SK-N-SH treated with all-trans-retinoic acid at 6 μM for 48 hours (cell line): ENCODE data around the gene FPGS.
"Not testable (repeated sequence)": the region's sequence is repeated elsewhere in the genome, so short reads cannot be mapped to it uniquely, and the experiment has no call there.

Source experiments
- ATAC-seq: fragments of 200-7000 bp; cut with Tn5 transposase; 3 replicates; pipeline ENCODE4 v1.9.1; 2020; ENCODE audit warnings: mild to moderate bottlenecking, moderate library complexity
- ARNTL ChIP-seq: fragments of 450-650 bp; formaldehyde crosslinking; IDR thresholded peaks from 2 replicates; pipeline ENCODE4 v1.5.0; 2020; ENCODE audit warnings: low read depth, mild to moderate bottlenecking, moderate library complexity, borderline replicate concordance
- CREB5 ChIP-seq: fragments of 250-450 bp; sonication (Bioruptor Pico); IDR thresholded peaks from 2 replicates; pipeline ENCODE4 v1.5.1; 2020; ENCODE audit warnings: low read depth, mild to moderate bottlenecking, moderate library complexity
- CSDC2 ChIP-seq: fragments of 250-450 bp; sonication (Bioruptor Pico); IDR thresholded peaks from 2 replicates; pipeline ENCODE4 v1.5.0; 2020; ENCODE audit warnings: mild to moderate bottlenecking, moderate library complexity
- ESRRG ChIP-seq: fragments of 250-450 bp; sonication (Bioruptor Pico); IDR thresholded peaks from 2 replicates; pipeline ENCODE4 v1.6.1; 2021; ENCODE audit warnings: mild to moderate bottlenecking
- GLIS3 ChIP-seq: fragments of 250-450 bp; sonication (Bioruptor Pico); IDR thresholded peaks from 2 replicates; pipeline ENCODE4 v1.5.0; 2020; ENCODE audit warnings: mild to moderate bottlenecking, moderate library complexity
- ISL1 ChIP-seq: fragments of 250-450 bp; sonication (Bioruptor Pico); IDR thresholded peaks from 2 replicates; pipeline ENCODE4 v2.1.2; 2022; ENCODE audit warnings: mild to moderate bottlenecking, moderate library complexity
- OSR1 ChIP-seq: fragments of 250-450 bp; sonication (Bioruptor Pico); IDR thresholded peaks from 2 replicates; pipeline ENCODE4 v1.8.0; 2022; ENCODE audit warnings: moderate library complexity, mild to moderate bottlenecking, inconsistent platforms
- PPARA ChIP-seq: fragments of 250-450 bp; sonication (Bioruptor Pico); IDR thresholded peaks from 2 replicates; pipeline ENCODE4 v1.5.0; 2020; ENCODE audit warnings: mild to moderate bottlenecking, borderline replicate concordance
- RARB ChIP-seq: fragments of 250-450 bp; sonication (Bioruptor Pico); IDR thresholded peaks from 2 replicates; pipeline ENCODE4 v1.8.0; 2021; ENCODE audit warnings: mild to moderate bottlenecking, moderate library complexity
- SNAI2 ChIP-seq: fragments of 250-450 bp; sonication (Bioruptor Pico); IDR thresholded peaks from 2 replicates; pipeline ENCODE4 v1.5.0; 2020; ENCODE audit warnings: mild to moderate bottlenecking, moderate library complexity
- TOX ChIP-seq: fragments of 250-450 bp; sonication (Bioruptor Pico); IDR thresholded peaks from 2 replicates; pipeline ENCODE4 v1.8.0; 2021; ENCODE audit warnings: mild to moderate bottlenecking, moderate library complexity, borderline replicate concordance
- ZC3H10 ChIP-seq: fragments of 250-450 bp; sonication (Bioruptor Pico); IDR thresholded peaks from 2 replicates; pipeline ENCODE4 v1.5.1; 2021; ENCODE audit warnings: mild to moderate bottlenecking, moderate library complexity
- ZFP3 ChIP-seq: fragments of 250-450 bp; sonication (Bioruptor Pico); IDR thresholded peaks from 2 replicates; pipeline ENCODE4 v1.5.0; 2020; ENCODE audit warnings: mild to moderate bottlenecking, moderate library complexity
- ZNF565 ChIP-seq: fragments of 450-650 bp; formaldehyde crosslinking; conservative IDR thresholded peaks from 2 replicates; pipeline ENCODE4 v1.5.0; 2020; ENCODE audit warnings: low read depth, mild to moderate bottlenecking, moderate library complexity
- ZNF70 ChIP-seq: fragments of 450-650 bp; formaldehyde crosslinking; IDR thresholded peaks from 2 replicates; pipeline ENCODE4 v1.5.0; 2020; ENCODE audit warnings: mild to moderate bottlenecking, moderate library complexity
- ZNF8 ChIP-seq: fragments of 450-650 bp; formaldehyde crosslinking; IDR thresholded peaks from 2 replicates; pipeline ENCODE4 v1.5.0; 2020; ENCODE audit warnings: mild to moderate bottlenecking, moderate library complexity
- TF ChIP-seq, protein P1 (sequence below): fragments of 250-450 bp; sonication (Bioruptor Pico); IDR thresholded peaks from 2 replicates; pipeline ENCODE4 v1.5.1; 2021; ENCODE audit warnings: mild to moderate bottlenecking, moderate library complexity
- TF ChIP-seq, protein P2 (sequence below): fragments of 250-450 bp; sonication (Bioruptor Pico); IDR thresholded peaks from 2 replicates; pipeline ENCODE4 v1.5.0; 2020; ENCODE audit warnings: mild to moderate bottlenecking, moderate library complexity
- TF ChIP-seq, protein P3 (sequence below): fragments of 250-450 bp; sonication (Bioruptor Pico); IDR thresholded peaks from 2 replicates; pipeline ENCODE4 v1.8.0; 2020; ENCODE audit warnings: mild to moderate bottlenecking, moderate library complexity, borderline replicate concordance

FPGS gene

DNA sequence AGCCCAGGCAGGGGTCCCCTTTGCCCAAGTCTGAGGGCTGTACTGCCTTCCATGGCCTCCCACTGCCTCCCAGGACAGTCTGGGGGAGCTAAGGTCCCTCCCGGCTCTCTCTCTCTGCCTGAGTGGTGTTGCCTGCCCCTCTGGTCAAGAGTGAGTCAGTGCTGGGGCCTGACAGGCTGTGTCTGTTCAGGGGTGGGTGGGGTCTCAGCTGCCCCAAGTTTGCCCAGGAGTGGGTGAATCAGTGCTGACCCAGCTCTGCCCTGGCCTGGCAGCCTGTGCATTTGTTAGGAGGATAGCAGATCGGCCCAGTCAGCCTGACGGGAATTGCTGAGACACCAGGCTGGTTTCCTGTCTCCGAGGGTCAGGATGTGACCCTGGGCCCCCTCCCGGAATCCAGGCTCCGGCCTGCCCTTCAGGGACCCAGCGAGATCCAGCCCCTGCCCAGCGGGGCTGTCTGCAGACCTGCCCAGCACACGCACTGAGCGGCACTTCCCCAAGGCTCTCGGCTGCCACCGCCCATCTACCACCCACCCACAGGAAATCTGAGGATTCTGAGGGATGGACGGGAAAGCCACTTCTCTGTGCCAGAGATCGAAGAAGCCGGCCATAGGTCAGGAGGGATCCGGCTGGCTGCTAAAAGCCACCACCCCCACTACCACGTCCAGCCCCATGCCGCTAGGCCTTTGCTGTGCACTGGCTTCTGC is 35.8 kb downstream of the FPGS start (continued):
- TF ChIP-seq GLIS3 (no peak), SNAI2 (CRISPR knock-in tag) (no peak), OSR1 (CRISPR knock-in tag) (no peak), RARB (CRISPR knock-in tag) (no peak)
- TF ChIP-seq, protein P1, sequence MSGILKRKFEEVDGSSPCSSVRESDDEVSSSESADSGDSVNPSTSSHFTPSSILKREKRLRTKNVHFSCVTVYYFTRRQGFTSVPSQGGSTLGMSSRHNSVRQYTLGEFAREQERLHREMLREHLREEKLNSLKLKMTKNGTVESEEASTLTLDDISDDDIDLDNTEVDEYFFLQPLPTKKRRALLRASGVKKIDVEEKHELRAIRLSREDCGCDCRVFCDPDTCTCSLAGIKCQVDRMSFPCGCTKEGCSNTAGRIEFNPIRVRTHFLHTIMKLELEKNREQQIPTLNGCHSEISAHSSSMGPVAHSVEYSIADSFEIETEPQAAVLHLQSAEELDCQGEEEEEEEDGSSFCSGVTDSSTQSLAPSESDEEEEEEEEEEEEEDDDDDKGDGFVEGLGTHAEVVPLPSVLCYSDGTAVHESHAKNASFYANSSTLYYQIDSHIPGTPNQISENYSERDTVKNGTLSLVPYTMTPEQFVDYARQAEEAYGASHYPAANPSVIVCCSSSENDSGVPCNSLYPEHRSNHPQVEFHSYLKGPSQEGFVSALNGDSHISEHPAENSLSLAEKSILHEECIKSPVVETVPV (CRISPR knock-in tag), result no peak

- ATAC-seq, result no peak
Observed at GRCh38 chr9:127841087-127841835, 38.6 kb downstream of the FPGS start.

DNA sequence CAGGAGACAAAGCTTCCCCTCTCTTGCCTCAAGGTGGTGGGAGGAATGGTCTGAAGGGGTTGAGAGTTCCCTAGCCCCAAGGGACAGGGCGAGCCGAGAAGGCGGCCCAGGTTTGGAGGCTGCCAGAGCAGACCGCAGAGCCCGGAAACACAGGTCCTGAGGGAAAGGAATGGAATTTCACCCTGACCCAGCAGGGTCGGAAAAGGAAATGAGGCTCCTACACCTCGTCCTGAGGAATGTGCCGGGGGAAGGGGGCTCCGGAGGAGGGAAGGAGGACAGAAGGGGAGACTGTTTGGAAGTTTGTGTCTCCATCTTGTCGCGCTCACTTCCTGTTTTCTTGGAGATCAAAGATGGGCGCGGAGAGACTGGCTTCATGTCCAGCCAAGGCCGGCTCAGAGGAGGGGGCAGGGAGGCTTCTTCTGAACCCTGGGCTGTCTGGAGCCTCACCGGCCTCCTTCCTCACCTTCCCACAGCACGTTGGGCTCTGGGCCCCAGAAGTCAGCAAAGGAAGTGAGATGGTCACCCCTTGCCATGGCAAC is 42.2 kb downstream of the FPGS start:
- no peak for ATAC-seq
- TF ChIP-seq ISL1 (CRISPR knock-in tag) (no peak), ZFP3 (CRISPR knock-in tag) (no peak), CSDC2 (CRISPR knock-in tag) (no peak), GLIS3 (no peak), OSR1 (CRISPR knock-in tag) (no peak), RARB (CRISPR knock-in tag) (no peak)
- TF ChIP-seq, all 23 proteins: peak for 0

More at GRCh38 chr9:127841087-127841835, 38.6 kb downstream of the FPGS start:
- no peak for TF ChIP-seq GLIS3
- TF ChIP-seq TOX (CRISPR knock-in tag), result no peak
- TF ChIP-seq, protein P1 (CRISPR knock-in tag), result no peak
- no peak for TF ChIP-seq ZC3H10 (CRISPR knock-in tag)
- TF ChIP-seq ARNTL (CRISPR knock-in tag), result no peak
- TF ChIP-seq ISL1 (CRISPR knock-in tag), result no peak
- TF ChIP-seq PPARA, result no peak
- no peak for TF ChIP-seq ZNF70 (CRISPR knock-in tag)
- TF ChIP-seq ZFP3 (CRISPR knock-in tag), result no peak
- TF ChIP-seq, protein P2, sequence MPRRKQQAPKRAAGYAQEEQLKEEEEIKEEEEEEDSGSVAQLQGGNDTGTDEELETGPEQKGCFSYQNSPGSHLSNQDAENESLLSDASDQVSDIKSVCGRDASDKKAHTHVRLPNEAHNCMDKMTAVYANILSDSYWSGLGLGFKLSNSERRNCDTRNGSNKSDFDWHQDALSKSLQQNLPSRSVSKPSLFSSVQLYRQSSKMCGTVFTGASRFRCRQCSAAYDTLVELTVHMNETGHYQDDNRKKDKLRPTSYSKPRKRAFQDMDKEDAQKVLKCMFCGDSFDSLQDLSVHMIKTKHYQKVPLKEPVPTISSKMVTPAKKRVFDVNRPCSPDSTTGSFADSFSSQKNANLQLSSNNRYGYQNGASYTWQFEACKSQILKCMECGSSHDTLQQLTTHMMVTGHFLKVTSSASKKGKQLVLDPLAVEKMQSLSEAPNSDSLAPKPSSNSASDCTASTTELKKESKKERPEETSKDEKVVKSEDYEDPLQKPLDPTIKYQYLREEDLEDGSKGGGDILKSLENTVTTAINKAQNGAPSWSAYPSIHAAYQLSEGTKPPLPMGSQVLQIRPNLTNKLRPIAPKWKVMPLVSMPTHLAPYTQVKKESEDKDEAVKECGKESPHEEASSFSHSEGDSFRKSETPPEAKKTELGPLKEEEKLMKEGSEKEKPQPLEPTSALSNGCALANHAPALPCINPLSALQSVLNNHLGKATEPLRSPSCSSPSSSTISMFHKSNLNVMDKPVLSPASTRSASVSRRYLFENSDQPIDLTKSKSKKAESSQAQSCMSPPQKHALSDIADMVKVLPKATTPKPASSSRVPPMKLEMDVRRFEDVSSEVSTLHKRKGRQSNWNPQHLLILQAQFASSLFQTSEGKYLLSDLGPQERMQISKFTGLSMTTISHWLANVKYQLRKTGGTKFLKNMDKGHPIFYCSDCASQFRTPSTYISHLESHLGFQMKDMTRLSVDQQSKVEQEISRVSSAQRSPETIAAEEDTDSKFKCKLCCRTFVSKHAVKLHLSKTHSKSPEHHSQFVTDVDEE (CRISPR knock-in tag), result no peak
- TF ChIP-seq ESRRG (CRISPR knock-in tag), result no peak
- no peak for TF ChIP-seq ZNF565 (CRISPR knock-in tag)
- TF ChIP-seq CREB5 (CRISPR knock-in tag), result no peak
- TF ChIP-seq, protein P3, sequence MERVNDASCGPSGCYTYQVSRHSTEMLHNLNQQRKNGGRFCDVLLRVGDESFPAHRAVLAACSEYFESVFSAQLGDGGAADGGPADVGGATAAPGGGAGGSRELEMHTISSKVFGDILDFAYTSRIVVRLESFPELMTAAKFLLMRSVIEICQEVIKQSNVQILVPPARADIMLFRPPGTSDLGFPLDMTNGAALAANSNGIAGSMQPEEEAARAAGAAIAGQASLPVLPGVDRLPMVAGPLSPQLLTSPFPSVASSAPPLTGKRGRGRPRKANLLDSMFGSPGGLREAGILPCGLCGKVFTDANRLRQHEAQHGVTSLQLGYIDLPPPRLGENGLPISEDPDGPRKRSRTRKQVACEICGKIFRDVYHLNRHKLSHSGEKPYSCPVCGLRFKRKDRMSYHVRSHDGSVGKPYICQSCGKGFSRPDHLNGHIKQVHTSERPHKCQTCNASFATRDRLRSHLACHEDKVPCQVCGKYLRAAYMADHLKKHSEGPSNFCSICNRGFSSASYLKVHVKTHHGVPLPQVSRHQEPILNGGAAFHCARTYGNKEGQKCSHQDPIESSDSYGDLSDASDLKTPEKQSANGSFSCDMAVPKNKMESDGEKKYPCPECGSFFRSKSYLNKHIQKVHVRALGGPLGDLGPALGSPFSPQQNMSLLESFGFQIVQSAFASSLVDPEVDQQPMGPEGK (CRISPR knock-in tag), result no peak
- TF ChIP-seq RARB (CRISPR knock-in tag), result no peak
- no peak for TF ChIP-seq CSDC2 (CRISPR knock-in tag)
- TF ChIP-seq ZNF8 (CRISPR knock-in tag), result no peak

GRCh38 chr9:127845619-127846018 is 42.9 kb downstream of the FPGS start:
- ATAC-seq, result not testable (repeated sequence)
